ENCODE measurements around the gene ESPNL.

DNA sequence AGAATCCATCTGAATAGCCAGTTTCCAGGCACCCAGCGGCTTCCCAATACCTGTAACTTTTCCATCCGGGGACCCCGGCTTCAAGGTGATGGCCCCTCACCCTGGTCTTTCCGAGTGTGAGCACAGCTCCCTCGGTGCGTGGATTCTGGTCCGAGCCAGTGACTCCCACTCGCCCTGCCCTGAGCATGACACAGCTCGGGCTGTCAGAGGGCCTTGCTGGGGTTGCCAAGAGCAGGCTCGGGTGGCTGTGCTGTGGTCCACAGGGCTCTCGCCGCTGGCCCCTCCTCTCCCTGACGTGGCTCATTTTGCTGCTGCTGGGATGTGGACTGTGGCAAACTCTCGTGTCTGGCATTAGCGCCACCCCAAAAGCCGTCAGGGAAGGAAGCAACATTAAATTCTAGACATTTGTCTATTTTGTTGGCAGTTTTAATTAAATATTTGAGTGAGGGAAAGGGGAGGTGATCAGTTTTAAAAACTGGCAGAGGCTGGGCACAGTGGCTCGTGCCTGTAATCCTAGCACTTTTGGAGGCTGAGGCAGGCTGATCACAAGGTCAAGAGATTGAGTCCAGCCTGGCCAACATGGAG is 5.6 kb upstream of the ESPNL start:
- no peak for TF ChIP-seq POLR2A (IDR thresholded peaks at IDR 0.05; ENCODE audit: low read length)
- TF ChIP-seq GATA1 (IDR thresholded peaks at IDR 0.05; ENCODE audit: low read depth, low read length) = no peak
